SIG-M5 treated with dmso at 0.1 percent for 504 hours (cell line): ENCODE measurements around the gene SLC2A3.
A peak's percentile ranks its signal among the peaks of the same experiment; 100 is the strongest.
"Not testable (repeated sequence)": the region's sequence is repeated elsewhere in the genome, so short reads cannot be mapped to it uniquely, and the experiment has no call there.

Experiments used
- DNase-seq: peaks from one replicate; lab custom pipeline; 2025; ENCODE audit not compliant: unreplicated experiment; lab: John Stamatoyannopoulos, UW

Gene SLC2A3

GRCh38 chr12:7917392-7918267, 18.4 kb downstream of the SLC2A3 start:
- DNase-seq: no peak

- DNase-seq: no peak
Measured at GRCh38 chr12:7916936-7917335, 19.1 kb downstream of the SLC2A3 start.

- no peak for DNase-seq
Measured at GRCh38 chr12:7915661-7916403, 20.2 kb downstream of the SLC2A3 start.

- not testable (repeated sequence) for DNase-seq
Measured at GRCh38 chr12:7910106-7910505, 25.9 kb downstream of the SLC2A3 start.

- DNase-seq: peak; percentile 45
Measured at GRCh38 chr12:7907009-7907408, 29.0 kb downstream of the SLC2A3 start.

- DNase-seq: not testable (repeated sequence)
Measured at GRCh38 chr12:7906303-7906702, 29.7 kb downstream of the SLC2A3 start.

GRCh38 chr12:7905600-7906125, 30.3 kb downstream of the SLC2A3 start:
- not testable (repeated sequence) for DNase-seq

GRCh38 chr12:7905071-7905470, 30.9 kb downstream of the SLC2A3 start:
- no peak for DNase-seq

- not testable (repeated sequence) for DNase-seq
Measured at GRCh38 chr12:7902416-7902815, 33.6 kb downstream of the SLC2A3 start.

- no peak for DNase-seq
Measured at GRCh38 chr12:7899755-7900154, 36.2 kb downstream of the SLC2A3 start.

GRCh38 chr12:7896726-7897125, 39.3 kb downstream of the SLC2A3 start:
- DNase-seq: not testable (repeated sequence)

GRCh38 chr12:7892186-7892980, 43.6 kb downstream of the SLC2A3 start:
- DNase-seq: peak; percentile 16

GRCh38 chr12:7884689-7885088, 51.3 kb downstream of the SLC2A3 start:
- peak; percentile 54 for DNase-seq

- DNase-seq: not testable (repeated sequence)
Measured at GRCh38 chr12:7881736-7882120, 54.3 kb downstream of the SLC2A3 start.

- DNase-seq: not testable (repeated sequence)
Measured at GRCh38 chr12:7880952-7881735, 54.8 kb downstream of the SLC2A3 start.

- no peak for DNase-seq
Measured at GRCh38 chr12:7879246-7879645, 56.7 kb downstream of the SLC2A3 start.

- DNase-seq: no peak
Measured at GRCh38 chr12:7877420-7877819, 58.6 kb downstream of the SLC2A3 start.

GRCh38 chr12:7872566-7873319, 63.2 kb downstream of the SLC2A3 start, which contains the start of gene SLC2A14:
SLC2A14 (minus strand) TSS chr12:7872915; CDS start chr12:7869880, 3,035 bp downstream.
- no peak for DNase-seq

GRCh38 chr12:7870335-7870734, 65.7 kb downstream of the SLC2A3 start:
- DNase-seq: no peak
